NK-92 (cell line): ENCODE data around the gene DNAJC19.
"Not testable (repeated sequence)": the region's sequence is repeated elsewhere in the genome, so short reads cannot be mapped to it uniquely, and the experiment has no call there.

Experiments used
- DNase-seq: peaks from one replicate; lab custom pipeline; 2025; ENCODE audit not compliant: unreplicated experiment; lab: John Stamatoyannopoulos, UW

DNAJC19 gene

DNA sequence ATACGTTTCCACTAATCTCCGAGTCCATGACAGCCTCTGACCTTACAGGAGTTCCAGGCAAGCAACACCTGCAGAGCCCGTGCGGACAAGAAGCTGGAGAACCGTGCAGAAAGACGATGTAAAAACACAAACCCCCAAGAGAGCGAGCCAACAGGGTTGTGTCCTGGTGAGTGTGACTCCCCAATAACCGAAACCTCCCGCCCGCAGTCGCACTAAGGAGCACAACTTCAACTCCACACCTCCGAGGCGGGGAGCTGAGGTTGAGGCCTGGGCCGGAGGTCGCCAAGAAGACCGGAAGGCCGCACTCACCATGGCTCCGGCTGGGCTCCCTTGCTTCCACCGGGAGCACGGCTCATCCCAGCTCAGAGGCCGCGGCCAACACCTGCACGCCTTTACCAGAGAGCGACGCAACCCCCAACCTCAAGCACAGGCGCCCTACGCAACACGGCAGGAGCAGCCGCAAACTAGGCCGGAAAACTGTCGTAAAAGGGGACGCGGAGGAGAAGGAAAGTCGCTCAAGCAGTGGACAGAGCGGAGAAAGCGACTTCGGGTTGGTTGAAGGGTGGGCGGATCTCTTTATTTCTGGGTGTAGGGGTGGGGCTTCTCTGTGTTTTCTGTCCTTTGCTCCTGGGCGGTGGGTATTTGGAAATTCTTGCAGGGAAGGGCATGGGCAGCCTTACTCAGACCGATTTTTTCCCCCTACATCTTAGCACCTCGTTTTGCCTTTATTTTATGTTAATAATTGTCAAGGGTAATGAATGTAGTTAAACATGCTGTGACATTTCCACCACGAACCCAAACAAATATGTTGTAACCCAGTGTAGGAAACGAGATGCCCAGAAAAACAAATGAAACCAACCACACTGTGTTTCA is at the start of gene DNAJC19:
Gene DNAJC19, minus strand, starts transcription at position 446 of the 873 bp plus-strand sequence. Its CDS starts 134 bp downstream, at position 312.
- DNase-seq: peak; percentile 72

DNA sequence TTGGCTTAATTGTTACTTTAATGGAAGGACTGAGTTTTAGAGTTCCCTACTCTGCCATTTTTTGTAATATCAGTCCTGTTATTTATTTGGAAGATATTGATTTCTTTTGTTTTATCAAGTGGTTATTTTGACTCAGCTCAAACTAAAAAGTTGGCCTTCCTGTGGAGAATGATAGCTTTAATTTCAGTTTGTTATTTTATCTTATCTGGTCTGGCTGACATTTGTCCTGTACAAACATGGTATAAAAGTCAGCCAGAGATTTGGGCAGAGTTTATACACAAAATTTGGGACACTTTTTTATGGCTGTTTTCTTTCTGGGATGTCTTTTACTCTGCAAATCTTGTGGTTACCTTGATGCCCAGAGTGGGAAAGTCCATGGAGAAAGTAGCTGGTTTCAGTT is 41.4 kb upstream of the DNAJC19 start:
- no peak for DNase-seq

DNA sequence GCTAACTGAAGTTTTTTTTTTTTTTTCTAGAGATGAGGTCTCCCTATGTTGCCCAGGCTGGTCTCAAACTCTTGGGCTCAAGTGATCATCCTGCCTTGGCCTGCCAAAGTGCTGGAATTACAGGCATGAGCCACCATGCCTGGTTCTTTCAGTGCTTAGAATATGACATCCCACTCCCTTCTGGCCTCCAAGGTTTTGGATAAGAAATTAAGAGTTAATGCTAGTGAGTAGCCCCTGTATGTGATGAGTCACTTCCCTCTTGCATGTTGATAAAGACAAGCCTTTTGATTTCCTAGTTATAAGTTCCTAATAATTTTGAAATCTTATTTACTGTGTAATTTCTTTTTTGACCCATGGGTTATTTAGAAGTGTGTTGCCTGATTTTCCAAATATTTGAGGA is 35.7 kb upstream of the DNAJC19 start:
- DNase-seq: no peak

DNA sequence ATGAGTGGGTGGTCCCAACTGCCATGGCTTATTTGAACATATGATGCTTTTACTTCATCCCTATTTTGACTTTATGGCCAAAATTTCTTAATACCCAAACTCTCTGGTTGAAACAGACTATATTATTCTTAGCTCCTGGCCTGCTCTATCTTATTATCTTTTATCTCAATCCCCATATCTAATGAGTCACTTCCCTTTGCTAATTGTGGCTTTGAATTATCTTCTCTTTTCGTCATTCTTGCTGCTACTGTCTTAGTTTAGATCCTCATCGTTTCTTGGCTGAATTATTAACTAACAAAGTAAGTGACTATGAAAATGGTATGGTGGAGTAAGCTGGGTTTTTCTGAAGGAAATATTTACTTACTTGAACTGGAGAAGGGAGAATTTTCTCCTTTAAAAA is 28.2 kb upstream of the DNAJC19 start:
- no peak for DNase-seq

DNA sequence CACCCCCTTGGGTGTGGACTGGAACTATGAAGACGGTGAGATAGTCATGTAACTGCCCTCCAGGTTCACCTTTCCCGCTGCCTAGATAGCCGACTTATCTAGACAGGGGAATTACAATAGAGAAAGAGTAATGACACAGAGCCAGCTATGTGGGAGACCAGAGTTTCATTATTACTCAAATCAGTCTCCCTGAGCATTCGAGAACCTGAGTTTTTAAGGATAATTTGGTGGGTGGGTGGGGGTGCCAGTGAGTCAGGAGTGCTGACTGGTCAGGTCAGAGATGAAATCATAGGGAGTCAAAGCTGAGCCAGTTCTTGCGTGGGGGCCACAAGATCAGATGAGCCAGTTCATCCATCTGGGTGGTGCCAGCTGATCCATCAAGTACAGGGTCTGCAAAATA is 19.7 kb upstream of the DNAJC19 start:
- no peak for DNase-seq

DNA sequence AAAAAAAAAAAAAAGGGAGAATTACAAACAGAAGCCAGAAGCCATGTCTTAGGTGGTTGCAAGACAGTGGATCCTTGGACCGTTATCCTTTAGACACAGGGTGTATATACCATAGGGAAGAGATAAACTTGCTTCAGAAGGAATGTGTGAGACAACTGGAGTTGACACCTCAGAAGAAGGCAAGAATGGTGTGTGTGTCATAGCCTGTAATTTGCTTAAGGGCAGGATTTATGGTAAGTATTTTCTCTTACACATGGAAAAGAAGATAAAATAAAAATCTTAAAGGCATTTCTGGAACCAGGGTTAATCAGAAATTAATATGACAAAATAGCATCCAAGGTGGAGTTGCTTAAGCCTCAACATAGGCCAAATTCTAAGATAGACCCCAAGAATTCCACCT is 19.3 kb upstream of the DNAJC19 start:
- DNase-seq: no peak

DNA sequence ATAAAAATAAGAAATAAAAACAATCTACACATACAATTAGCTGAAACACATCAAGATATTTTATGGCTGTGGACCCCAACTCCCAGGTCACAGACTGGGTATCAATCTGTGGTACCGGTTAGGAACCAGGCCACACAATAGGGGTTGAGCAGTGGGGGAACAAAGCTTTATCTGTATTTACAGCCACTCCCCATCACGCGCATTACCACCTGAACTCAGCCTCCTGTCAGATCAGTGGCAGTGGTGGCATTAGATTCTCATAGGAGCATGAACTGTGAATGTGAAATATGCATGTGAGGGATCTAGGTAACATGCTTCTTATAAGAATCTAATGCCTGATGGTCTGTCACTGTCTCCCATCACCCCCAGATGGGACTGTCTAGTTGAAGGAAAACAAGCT is 17.7 kb upstream of the DNAJC19 start:
- no peak for DNase-seq

DNA sequence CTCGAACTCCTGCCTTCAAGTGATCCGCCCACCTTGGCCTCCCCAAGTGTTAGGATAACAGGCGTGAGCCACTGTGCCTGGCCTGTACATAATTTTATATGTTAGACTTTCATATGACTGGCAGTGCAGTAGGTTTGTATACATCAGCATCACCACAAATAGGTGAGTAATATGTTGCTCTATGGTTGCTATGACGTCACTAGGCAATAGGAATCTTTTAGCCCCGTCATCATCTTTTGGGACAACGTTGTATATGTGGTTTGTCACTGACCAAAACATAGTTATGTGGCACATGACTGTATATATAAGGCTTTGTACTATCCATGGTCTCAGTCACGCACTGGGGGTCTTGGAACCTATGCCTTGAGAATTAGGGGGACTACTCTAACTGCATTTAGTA is 17.0 kb upstream of the DNAJC19 start:
- DNase-seq: no peak

DNA sequence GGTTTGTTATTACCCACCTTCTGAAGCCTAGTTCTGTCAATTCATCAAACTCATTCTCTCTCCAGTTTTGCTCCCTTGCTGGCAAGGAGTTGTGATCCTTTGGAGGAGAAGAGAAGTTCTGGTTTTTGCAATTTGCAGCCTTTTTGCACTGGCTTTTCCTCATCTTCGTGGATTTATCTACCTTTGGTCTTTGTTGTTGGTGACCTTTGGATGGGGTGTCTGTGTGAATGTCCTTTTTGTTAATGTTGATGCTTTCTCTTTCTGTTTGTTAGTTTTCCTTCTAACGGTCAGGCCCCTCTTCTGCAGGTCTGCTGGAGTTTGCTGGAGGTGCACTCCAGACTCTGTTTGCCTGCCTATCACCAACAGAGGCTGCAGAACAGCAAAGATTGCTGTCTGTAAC is 13.9 kb upstream of the DNAJC19 start:
- not testable (repeated sequence) for DNase-seq

DNA sequence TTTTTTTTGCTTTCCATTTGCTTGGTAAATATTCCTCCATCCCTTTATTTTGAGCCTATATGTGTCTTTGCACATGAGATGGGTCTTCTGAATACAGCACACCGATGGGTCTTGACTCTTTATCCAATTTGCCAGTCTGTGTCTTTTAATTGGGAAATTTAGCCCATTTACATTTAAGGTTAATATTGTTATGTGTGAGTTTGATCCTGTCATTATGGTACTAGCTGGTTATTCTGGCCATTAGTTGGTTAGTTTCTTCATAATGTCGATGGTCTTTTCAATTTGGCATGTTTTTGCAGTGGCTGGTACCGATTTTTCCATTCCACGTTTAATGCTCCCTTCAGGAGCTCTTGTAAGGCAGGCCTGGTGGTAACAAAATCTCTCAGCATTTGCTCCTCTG is 12.8 kb upstream of the DNAJC19 start:
- DNase-seq: not testable (repeated sequence)

DNA sequence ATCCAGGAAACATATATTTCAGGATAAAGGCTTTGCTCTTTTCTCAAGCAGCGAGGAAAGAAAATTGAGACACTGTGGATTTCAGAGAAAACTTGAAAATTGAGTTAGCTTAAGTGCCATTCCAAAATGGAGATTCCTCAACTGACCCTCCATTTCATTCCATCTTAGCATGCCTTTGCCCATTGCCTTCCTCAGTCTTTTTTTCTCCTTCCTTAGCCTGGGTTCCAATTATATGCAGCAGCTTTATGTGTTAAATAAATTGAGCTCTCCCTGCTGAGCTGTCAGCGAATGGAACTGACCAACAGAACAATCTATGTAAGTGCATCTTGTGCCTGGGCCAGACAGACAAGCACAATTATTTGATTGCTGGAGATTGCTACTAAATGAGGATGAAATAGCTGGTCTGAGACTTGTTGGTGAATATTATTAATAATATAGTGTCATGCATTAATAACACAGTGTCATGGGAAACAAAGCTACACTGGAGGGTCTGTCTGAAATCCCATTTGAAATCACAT is 6.9 kb upstream of the DNAJC19 start:
- no peak for DNase-seq

DNA sequence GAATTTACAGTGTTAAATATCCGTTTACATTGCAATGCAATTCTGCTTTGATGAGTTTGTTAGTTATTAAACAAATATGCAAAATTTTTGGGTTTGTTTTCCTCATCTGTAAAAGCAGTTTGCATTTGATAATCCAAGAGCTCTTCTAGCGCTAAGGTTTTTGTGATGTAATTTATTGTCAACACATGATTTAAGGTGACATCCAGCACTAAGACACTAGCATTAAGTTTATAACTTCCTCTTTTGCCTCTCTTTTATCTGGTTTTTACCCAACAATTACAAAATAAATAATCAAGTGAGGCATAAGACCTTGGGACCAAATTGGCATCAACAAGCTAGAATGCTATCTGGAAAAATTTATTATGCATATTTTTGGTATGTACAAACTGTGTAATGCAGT is 969 bp upstream of the DNAJC19 start:
- DNase-seq: no peak

DNA sequence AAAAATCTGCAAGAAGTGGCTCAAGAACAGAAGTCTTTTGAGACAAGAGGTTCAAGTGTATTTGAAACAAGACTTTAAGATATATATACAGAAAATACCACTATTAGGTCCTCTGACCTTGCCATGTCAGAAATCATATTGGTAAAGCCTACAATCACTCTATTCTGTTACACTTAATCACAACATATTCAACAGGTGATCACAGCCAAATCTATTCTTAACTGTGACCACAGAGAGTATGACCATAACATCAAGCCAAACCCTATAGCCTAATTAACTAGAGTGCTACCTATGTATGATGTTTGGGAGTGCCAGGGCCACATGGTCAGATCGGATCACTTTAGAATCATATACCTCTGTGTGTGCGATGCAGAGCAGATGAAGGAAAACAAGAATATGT is 2.2 kb downstream of the DNAJC19 start:
- no peak for DNase-seq

DNA sequence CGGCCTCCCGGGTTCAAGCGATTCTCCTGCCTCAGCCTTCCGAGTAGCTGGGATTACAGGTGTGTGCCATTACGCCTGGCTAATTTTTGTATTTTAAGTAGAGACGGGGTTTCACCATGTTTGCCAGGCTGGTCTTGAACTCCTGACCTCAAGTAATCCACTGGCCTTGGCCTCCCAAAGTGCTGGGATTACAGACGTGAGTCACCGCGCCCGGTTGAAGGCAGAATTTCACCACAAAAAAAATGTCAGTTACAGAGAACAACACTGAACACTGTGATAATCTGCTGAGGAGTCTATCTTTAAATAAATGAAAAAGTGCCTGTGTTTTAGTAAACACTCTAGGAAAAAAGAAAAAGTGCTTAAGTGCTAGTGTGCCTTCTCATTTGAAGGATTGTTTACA is 3.2 kb downstream of the DNAJC19 start:
- not testable (repeated sequence) for DNase-seq

DNA sequence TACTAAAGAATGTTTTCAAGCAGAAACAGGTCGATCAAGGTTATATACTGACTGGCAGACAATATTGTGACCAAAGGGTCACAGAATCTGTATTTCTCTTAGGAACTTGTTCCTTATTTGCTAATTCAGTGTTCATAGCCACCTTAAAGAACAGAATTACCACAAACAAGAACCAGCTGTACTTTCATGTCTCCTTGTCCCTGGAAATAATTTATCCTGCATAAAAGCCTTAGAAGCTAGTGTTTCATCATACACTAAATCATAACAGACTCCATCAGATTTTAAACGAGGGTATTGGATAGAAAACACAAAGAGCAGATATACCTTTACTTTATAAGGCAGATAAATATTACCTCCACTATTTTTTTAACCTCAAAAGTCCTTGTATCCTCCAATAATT is 6.4 kb downstream of the DNAJC19 start:
- no peak for DNase-seq

DNA sequence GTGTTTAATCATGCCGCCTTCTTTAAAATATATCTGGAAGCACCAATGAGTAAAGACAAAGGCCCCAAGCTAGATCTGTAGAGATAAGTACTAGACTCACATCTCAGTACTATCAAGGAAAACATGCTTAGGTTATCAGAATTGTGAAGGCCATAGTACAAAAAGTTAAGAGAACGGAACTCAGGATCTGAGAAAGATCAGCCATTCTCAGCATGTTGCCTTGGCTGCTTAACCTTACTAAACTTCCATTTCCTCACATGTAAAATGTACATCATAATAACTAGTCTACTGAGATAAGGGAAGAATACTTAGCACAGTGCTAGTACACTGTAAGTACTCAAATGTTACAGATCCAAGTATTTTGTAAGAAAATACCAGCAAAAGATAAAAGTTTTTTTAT is 7.6 kb downstream of the DNAJC19 start:
- no peak for DNase-seq

DNA sequence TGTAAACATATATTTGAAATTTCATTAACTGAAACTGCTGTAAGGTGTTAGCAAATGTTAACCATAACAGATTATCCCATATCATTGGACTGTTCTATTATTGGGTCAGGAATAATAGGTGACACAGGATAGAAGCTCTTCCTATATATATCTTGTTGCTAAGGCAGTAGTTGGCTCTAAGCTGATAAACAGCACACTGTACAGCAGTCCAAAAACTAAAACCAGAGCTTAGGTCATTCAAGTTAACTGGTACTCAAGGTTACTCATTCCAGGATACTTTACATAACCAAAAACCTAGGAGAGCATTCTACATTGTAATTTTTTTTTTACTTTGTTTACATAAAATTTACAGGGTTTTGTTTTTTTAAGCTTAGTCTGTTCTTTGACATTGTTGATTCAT is 8.9 kb downstream of the DNAJC19 start:
- no peak for DNase-seq

DNA sequence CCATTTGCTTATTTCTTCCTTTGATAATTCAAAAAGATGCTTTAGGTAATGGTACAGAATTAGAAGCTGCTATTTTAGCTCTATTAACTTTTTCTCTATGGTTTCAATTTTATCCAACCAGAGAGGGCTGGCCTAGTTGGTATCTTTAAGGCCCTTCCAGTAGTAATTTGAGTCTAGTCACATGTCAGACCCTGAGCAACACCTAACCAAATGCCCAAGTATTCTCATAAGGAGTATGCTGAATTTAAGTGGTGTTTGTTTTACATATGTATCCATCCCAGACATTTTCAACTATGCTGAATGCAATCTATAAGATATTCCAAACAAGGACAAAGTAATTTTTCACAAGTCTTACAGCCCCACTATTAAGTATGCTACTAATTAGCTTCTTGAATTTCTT is 9.6 kb downstream of the DNAJC19 start:
- no peak for DNase-seq

DNA sequence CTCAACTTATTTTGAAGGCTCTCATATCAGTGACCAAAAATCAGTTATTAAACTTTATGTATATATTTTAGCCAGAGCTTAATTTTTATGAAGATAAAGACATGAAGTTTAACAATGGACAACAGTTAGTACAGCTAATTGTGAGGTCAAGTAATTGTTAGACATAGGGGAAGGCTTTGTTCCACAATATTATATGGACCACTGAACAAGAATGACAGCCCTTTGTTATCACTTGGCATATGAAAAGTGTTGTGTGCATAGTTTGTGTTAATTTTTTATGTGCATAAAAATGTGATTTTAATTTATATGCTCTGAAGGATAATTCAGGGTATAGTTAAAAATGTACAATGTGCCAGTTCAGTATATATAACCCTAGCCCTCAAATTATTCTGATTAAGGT is 12.0 kb downstream of the DNAJC19 start:
- DNase-seq: no peak

DNA sequence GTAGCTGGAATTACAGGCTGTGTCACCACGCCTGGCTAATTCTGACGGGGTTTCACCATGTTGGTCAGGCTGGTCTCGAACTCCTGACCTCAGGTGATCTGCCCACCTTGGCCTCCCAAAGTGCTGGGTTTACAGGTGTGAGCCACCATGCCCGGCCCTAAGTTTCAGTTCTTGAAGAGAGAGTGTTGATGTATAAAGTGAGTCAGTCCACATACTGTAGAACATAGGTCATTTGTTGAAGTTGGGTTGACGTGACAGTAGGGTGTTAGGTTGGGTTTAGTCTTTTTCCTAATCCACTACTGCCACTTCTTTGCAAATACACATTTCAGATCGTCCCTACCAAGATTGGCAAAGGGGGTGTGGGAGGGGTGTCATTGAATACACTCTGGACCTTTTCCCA is 15.2 kb downstream of the DNAJC19 start:
- DNase-seq: no peak

DNA sequence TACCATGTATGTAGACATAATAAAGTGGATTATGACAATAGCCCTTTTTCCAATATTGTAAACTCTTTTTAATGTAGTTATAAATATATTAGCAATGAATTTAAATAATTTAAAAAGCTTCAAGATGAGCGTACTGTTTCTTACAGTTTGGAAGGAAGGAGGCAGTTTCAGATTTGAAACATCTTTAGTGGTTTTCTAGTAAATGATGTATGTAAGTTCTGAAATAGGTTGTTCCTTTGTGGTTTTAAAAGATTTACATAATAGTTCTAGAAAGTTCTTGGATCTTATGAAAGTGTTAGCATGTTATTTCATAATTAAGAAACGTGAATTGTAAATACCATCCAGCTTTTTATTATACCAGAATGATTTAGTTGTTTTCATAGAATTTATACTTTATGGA is 16.0 kb downstream of the DNAJC19 start:
- DNase-seq: no peak

DNA sequence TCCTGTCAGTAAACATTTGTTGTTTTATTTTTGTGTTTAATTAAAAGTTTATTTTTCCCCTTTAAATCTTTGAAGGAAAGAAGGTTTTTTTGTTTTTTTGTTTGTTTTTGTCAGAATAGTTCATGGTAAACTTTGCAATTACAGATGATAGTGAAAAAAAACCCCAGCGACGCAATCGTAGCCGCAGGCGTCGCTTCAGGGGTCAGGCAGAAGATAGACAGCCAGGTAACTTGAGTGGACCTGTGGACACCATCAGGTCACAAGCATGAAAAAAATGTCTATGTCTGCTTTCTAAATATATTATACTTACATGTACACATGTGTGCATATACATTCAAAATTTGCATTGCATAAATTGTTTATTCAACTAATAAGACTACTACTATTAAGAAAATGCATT is 18.6 kb downstream of the DNAJC19 start:
- DNase-seq: no peak

DNA sequence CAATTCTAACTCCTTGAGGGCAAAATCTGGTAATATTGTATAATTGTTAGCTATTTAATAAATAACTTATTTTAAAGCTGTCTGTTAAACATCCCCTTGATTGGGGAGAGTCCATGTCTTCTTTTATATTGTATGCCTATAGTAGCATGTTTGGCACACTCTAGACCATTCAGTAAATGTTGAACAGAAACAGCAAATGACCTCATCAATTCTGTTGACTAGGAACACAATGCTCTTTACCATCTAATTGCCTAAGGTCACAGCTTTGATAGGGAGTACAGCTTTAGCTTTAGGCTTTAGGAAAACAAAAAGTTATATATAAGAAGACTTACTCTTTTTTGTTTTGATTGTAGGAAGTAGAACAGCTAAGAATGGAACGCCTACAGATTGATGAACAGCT is 27.0 kb downstream of the DNAJC19 start:
- DNase-seq: no peak
